Type B pancreatic cell (in vitro differentiated cells): ENCODE measurements around the gene SENP2. TPM values are rescaled to one million over a fixed set of nuclear protein-coding genes. Genes with fewer than 3 reads are reported as not detected.
"Not testable (repeated sequence)": the region's sequence is repeated elsewhere in the genome, so short reads cannot be mapped to it uniquely, and the experiment has no call there.

Experiments used
- DNase-seq: peaks from one replicate; pipeline ENCODE4 v3.0.0; 2021; ENCODE audit warnings: mixed read lengths; ENCODE audit not compliant: unreplicated experiment; ENCODE audit errors: extremely low spot score
- H3K27ac Mint-ChIP-seq: 2 replicates; pipeline ENCODE4 v1.8.0; 2021; ENCODE audit warnings: mild to moderate bottlenecking, mixed read lengths
- H3K27me3 Mint-ChIP-seq: 2 replicates; pipeline ENCODE4 v1.8.0; 2021; ENCODE audit warnings: mixed read lengths
- H3K36me3 Mint-ChIP-seq: 2 replicates; pipeline ENCODE4 v1.8.0; 2021; ENCODE audit warnings: mixed read lengths
- H3K4me1 Mint-ChIP-seq: one replicate; pipeline ENCODE4 v1.8.0; 2021; ENCODE audit warnings: mixed read lengths; ENCODE audit not compliant: unreplicated experiment
- H3K4me3 Mint-ChIP-seq: 2 replicates; pipeline ENCODE4 v1.8.0; 2021; ENCODE audit warnings: mild to moderate bottlenecking, mixed read lengths
- H3K9me3 Mint-ChIP-seq: 2 replicates; pipeline ENCODE4 v1.8.0; 2021; ENCODE audit warnings: mixed read lengths
- total RNA-seq: library from RNA; stranded (reverse); gene quantifications from 2 replicates; pipeline ENCODE4 v1.2.1, GENCODE V29; 2021; ENCODE audit warnings: low replicate concordance
- TF ChIP-seq, protein P1 (sequence below): fragments of 200-600 bp; sonication (generic); conservative IDR thresholded peaks from 2 replicates; pipeline ENCODE4 v1.5.0; 2021; ENCODE audit warnings: antibody characterized with exemption, mild to moderate bottlenecking

The SENP2 gene
- total RNA-seq, 1 donor from 2014 or later = 46.4 TPM

DNA sequence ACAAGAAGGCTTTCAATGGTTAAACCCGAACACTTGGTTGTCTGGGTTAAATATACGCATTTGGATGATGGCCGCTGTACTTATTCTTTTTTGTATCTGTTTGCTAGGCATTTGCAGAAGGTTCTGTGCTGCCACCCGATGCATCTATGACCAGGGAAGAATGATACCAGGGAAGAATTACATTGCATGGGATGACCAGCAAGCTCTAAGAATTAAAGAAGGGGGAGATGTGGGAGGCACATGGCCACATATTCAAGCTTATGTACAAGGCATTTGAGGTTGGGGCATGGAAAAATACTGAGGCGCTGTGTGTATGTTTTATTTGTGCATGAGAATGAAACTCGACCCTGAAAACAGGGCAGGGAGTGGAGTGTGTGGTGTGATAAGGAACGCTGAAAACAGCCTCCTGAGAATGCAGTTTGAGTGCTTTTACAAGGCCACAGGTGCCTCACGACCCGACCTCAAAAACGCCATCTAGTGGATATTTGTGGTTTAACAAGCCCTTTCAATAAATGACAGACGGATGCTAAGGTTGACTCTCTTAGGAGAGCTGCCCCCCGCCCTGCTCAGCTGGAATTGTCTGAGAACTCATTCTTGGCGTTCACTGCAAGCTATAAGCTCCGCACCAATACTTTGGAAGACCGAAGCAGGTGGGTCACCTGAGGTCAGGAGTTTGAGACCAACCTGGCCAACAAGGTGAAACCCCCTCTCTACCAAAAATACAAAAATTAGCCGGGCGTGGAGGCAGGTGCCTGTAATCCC is 10.8 kb upstream of the SENP2 start:
- DNase-seq, H3K4me1 Mint-ChIP-seq, H3K9me3 Mint-ChIP-seq, H3K36me3 Mint-ChIP-seq, H3K4me3 Mint-ChIP-seq, H3K27me3 Mint-ChIP-seq: not testable (repeated sequence)
- H3K27ac Mint-ChIP-seq = peak overlapping the region; percentile 24
- TF ChIP-seq, protein P1, sequence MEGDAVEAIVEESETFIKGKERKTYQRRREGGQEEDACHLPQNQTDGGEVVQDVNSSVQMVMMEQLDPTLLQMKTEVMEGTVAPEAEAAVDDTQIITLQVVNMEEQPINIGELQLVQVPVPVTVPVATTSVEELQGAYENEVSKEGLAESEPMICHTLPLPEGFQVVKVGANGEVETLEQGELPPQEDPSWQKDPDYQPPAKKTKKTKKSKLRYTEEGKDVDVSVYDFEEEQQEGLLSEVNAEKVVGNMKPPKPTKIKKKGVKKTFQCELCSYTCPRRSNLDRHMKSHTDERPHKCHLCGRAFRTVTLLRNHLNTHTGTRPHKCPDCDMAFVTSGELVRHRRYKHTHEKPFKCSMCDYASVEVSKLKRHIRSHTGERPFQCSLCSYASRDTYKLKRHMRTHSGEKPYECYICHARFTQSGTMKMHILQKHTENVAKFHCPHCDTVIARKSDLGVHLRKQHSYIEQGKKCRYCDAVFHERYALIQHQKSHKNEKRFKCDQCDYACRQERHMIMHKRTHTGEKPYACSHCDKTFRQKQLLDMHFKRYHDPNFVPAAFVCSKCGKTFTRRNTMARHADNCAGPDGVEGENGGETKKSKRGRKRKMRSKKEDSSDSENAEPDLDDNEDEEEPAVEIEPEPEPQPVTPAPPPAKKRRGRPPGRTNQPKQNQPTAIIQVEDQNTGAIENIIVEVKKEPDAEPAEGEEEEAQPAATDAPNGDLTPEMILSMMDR = peak; percentile 76

GRCh38 chr3:185582236-185582635 is 3.9 kb upstream of the SENP2 start:
- Mint-ChIP-seq H3K27me3 (peaks cover 21% of the 10 kb centered on the region), H3K4me3 (no peak overlapping the region), H3K4me1 (peaks cover 13% of the 10 kb centered on the region), H3K9me3 (no peaks in the 10 kb centered on the region), H3K27ac (no peak overlapping the region), H3K36me3 (no peaks in the 10 kb centered on the region)
- DNase-seq = no peak
- TF ChIP-seq, protein P1 = no peak

DNA sequence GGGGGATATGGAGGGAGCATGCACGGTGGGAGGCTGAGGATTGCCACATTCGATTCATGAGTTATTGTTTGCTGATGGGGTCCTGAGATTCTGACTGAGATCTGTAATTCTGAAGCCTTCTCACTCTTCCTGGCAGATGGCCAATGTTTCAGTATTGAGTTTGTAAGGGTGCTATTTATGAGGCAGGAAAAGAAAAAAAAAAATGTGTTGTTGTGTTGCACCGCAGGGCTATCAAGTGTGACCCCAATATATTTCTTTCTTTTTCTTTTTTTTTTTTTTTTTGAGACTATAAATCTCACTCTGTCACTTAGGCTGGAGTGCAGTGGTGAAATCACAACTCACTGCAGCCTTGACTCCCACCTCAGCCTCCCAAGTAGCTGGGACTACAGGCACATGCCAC is 3.2 kb upstream of the SENP2 start:
- no peak for DNase-seq
- H3K36me3 Mint-ChIP-seq = no peaks in the 10 kb centered on the region
- no peak overlapping the region for H3K4me3 Mint-ChIP-seq

DNA sequence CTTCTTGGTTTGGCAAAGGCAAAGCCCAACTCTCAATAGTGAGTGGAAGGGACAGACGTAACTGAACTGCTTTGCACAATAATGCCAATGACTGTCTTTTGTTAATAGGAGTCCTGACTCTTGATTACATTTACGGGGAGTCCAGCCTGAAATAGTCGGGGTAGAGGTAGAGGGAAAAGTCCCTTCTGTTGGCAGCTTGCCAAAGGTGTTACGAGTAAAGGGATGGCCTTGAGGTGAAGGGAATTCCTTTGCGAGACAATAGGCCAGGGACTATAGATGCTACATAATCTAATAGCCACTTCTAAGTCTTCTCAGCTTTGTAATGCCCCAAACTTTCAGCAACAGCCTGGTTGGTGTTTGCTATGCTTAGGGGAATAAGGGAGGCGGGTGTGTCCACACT is 2.2 kb upstream of the SENP2 start:
- Mint-ChIP-seq H3K9me3 (no peaks in the 10 kb centered on the region), H3K4me1 (peaks cover 18% of the 10 kb centered on the region), H3K27ac (peak overlapping the region; percentile 55), H3K27me3 (peaks cover 21% of the 10 kb centered on the region), H3K36me3 (no peaks in the 10 kb centered on the region), H3K4me3 (no peak overlapping the region)
- no peak for DNase-seq
- TF ChIP-seq, protein P1 = no peak

More for the DNA sequence above, 3.2 kb upstream of the SENP2 start:
- TF ChIP-seq, protein P1 = no peak
- peak overlapping the region; percentile 59 for H3K27ac Mint-ChIP-seq
- H3K27me3 Mint-ChIP-seq = peaks cover 21% of the 10 kb centered on the region
- H3K4me1 Mint-ChIP-seq = peaks cover 13% of the 10 kb centered on the region
- H3K9me3 Mint-ChIP-seq = no peaks in the 10 kb centered on the region

DNA sequence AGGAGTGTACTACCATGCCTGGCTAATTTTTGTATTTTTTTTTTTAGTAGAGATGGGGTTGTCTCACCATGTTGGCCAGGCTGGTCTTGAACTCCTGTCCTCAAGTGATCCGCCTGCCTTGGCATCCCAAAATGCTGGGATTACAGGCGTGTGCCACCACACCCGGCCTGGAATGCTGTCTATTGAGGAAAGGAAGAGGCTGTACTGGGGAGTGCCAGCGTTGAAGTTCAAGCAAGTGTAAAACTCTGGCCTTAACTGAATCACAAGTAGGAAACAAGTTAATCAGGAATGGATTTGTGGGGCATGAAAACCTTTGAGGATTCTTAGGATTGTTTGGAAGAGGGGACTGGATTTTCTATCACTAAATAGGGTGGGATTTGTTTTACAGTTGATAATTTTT is 1.4 kb upstream of the SENP2 start:
- Mint-ChIP-seq H3K4me1 (peaks cover 18% of the 10 kb centered on the region), H3K9me3 (no peaks in the 10 kb centered on the region), H3K27ac (peak overlapping the region; percentile 97), H3K27me3 (peaks cover 21% of the 10 kb centered on the region), H3K36me3 (no peaks in the 10 kb centered on the region), H3K4me3 (peak overlapping the region; percentile 94)
- TF ChIP-seq, protein P1 = no peak
- no peak for DNase-seq
